Spleen (tissue), 7 donors: Measurements from ENCODE around the gene ZNF148.

ENCODE experiments used
- POLR2A ChIP-seq, 3 donors: fragments of 450-650 bp; IDR thresholded peaks; one replicate each; pipeline ENCODE4 v1.5.1; 2017; ENCODE audit warnings: antibody characterized with exemption in 3 of 3, mild to moderate bottlenecking in 1 of 3
- POLR2AphosphoS5 ChIP-seq, 3 donors: sonication (generic); formaldehyde crosslinking; IDR thresholded peaks; one replicate each; pipeline ENCODE4 v1.5.1; 2017; ENCODE audit warnings: antibody characterized with exemption in 3 of 3
- TF ChIP-seq, protein P1 (sequence below), 11 experiments: fragments of 200-600 bp in 7 of 11; fragments of 450-650 bp in 4 of 11; sonication (generic) in 4 of 11; IDR thresholded peaks in 8 of 11; conservative IDR thresholded peaks in 3 of 11; 1 replicate in 7 of 11; 2 replicates in 4 of 11; pipeline versions ENCODE4 v1.4.0 to v1.8.0; 2016 to 2021; ENCODE audit warnings: antibody characterized with exemption in 11 of 11, inconsistent platforms in 4 of 11, mild to moderate bottlenecking in 1 of 11
- donor health status: DM: no; HTN: no; CAD: no; lungs with moderate emphysema.
- donor health status: DM: no; HTN: no; CAD: no.
- donor health status: DM: no; HTN: no; CAD: no.

DNA sequence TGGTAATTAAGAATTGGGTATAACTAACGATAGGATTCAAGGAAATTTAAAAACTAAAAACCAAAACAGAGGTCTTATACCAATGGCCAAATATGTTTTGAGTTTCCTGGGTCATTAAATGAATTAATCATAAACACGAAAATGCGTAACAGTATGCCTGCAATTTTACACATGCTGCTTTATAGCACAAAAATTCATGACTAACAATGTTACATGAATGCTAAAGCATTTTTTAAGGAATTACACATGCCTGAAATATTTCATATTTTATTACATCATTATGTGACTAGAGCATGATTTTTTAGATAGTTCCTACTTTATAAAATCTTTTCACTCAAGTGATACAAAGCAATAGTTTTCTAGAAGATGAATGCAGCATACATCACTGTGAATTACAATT is 74.7 kb downstream of the ZNF148 start:
- TF ChIP-seq, protein P1, sequence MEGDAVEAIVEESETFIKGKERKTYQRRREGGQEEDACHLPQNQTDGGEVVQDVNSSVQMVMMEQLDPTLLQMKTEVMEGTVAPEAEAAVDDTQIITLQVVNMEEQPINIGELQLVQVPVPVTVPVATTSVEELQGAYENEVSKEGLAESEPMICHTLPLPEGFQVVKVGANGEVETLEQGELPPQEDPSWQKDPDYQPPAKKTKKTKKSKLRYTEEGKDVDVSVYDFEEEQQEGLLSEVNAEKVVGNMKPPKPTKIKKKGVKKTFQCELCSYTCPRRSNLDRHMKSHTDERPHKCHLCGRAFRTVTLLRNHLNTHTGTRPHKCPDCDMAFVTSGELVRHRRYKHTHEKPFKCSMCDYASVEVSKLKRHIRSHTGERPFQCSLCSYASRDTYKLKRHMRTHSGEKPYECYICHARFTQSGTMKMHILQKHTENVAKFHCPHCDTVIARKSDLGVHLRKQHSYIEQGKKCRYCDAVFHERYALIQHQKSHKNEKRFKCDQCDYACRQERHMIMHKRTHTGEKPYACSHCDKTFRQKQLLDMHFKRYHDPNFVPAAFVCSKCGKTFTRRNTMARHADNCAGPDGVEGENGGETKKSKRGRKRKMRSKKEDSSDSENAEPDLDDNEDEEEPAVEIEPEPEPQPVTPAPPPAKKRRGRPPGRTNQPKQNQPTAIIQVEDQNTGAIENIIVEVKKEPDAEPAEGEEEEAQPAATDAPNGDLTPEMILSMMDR (IDR thresholded peaks at IDR 0.05 in 8 of 11, conservative IDR thresholded peaks at IDR 0.05 in 3 of 11): no peak
- TF ChIP-seq POLR2AphosphoS5 (IDR thresholded peaks at IDR 0.05) (no peak), POLR2A (IDR thresholded peaks at IDR 0.05) (no peak)
